Stimulated activated CD4-positive, alpha-beta T cell treated with anti-CD3 and anti-CD28 coated beads, Interleukin-12 subunit alpha, Interleukin-12 subunit beta, amount 100 ng/mL, for 4 hours (primary cell): Measurements from ENCODE around the gene BCR.
A peak's percentile ranks its signal among the peaks of the same experiment; 100 is the strongest.
"Not testable (repeated sequence)": the region's sequence is repeated elsewhere in the genome, so short reads cannot be mapped to it uniquely, and the experiment has no call there.

Source experiments
- DNase-seq: peaks from one replicate; pipeline ENCODE4 v3.0.0-alpha.2; 2020

The BCR gene

DNA sequence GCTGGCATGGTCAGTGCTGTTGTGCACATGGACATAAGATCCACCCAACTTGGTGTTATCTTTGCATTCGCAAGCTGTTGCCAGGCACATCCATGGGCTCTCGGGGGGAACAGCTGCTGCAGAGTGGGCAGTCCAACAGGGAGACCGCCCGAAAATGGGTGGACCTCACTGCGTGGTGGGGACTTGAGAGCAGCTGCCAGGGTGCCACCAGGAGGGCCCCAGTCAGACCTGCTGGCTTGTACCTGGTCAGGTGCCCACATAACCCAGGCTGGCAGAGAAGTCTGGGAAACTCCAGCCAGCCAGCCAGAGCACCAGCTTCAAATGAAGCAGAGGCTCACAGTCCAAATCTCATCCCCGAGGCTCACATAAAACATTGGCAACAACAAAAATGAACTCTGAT, 120.2 kb downstream of the BCR start:
- no peak for DNase-seq

DNA sequence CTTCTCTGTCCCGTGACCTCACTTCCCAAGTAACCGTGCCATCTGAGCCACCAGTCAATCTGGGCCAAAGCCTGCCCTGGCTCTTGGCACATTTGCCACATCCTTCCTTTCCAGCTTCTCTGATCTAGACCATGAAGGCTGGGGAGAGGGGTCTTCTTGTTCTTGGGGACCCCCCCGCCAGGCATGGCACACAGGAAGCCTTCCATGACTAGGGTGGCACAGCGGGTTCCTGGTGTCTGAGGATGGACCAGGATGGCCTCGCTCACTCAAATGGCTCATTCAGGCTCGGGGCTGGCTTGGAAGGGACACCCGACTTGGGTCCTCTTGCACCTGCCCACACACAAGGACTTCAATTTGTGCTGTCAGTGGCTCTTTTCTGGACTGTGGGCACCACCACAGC, 121.3 kb downstream of the BCR start:
- DNase-seq: no peak

DNA sequence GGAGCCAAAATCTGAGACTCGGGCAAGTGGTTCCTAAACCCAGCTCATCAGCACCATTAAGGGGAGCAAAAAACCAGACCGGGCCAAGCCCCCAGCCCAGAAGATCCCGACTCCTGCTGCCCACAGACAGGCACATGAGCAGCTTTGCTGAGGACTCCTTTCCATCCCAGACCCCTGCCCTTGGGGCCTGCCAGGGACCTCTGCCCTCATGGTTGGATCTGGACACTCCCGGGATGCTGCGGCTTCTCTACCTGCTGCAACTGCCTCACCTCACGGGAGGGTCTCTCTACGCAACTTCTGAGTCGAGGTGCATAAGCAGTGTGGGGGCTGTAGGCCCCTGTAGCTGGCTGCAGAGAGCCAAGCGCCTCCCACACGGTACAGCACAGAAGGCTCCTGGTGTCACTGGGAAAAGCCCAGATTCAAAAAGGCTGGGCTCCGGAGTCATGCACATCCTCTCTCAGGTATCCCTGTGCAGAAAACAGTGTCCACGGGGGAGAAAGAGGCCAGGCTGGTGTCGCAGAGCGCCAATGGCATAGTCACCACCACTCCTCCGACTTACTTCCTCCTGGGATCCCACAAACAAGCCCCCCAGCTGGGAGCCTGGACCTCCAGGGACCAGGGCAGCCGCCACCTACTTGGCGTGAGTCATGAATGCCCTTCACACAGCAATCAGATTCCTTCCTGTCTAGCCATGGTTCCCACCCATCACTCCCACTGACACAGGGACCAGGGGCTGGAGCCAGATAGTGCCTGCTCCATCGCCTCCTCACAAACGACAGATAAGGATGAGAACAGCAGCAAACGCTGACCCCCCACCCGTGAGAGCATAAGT, 122.1 kb downstream of the BCR start:
- DNase-seq: no peak

DNA sequence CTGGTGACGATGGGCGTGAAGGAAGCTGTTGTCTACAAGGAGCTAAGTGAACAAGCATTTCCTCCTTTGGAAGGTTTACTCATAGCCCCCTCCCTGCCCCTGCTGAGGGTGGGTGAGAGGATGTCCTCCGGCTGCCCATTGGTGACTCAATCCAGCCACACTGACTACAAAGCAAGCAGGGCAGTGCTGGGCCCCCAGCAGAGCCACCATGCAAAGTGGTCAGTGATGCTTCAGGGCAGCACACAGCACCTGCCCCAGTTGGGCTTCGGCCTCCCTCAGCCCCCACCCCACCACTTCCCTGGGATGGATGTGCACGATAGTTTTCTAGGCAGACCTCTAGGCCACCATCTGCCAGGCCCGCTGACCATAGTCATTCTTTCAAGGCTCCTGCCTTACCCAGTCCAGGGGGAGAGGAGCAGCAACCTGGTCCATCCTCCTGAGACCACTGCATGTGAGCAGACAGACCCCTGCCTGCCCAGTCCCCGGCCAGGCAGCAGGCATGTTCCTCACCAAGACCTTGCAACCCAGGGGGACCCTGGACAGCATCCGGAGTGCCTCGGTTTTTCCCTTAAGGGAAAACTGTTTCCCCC, 125.1 kb downstream of the BCR start:
- DNase-seq: no peak

DNA sequence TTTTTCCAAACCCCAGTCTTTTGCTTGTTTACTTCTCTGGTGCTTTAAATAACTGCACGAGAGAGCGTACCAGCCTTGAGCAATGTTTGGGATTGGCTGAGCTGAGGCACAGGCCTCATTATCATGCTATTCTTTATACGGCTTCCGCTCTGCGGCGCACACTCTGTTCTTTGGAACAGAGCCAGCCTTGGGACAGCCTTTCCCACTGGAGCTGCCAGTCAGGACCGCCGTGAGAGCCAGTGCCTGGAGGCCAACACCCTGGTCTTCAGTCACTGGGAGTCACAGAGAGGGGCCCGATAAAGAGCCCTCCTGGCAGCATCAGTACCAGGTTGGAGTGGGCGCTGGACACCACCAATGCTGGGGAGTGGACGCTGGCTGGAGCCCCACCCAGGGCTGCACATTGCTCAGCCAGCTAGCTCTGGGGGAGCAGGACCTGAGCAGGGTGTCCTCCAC, 125.6 kb downstream of the BCR start:
- DNase-seq: no peak

DNA sequence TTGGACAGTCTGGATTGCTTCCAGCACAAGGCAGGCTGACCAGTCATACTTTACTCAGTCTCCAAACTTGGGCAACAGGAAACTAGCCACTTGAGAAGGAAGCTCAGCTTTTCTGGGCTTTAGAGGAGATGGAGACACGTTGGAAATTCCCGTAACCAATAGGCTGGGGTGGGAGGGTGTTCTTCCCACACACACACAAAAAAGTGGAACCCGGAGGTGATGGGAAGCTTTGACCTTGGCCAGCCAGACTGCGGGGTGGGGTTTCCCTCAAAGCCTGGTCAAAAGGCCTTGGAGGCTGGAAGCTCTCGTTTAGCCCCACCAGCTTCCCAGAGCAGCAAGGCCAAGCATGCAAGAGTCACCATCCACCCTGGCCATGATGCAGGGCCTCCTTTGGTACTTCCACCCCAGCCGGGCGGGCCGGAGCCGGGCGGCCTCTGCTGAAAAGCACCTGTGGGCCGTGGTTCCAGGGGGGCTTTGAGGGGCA, 126.2 kb downstream of the BCR start:
- DNase-seq: no peak

DNA sequence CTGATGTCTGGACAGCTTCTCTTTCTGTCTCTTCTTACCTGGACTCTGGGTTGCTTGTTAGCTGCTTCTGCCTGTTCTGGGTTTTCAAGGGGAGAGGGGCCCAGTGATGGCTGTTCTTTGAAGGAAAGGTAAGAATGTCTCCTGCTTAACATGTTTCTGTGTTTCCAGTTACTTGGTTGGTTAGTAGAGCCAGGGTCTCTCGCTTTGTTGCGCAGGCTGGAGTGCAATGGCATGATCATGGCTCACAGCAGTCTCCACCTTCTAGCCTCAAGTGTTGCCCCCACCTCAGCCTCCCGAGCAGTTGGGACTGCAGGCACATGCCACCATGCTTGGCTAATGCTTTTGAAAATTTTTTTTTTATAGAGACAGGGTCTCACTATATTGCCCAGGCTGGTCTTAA, 126.6 kb downstream of the BCR start:
- DNase-seq: no peak

DNA sequence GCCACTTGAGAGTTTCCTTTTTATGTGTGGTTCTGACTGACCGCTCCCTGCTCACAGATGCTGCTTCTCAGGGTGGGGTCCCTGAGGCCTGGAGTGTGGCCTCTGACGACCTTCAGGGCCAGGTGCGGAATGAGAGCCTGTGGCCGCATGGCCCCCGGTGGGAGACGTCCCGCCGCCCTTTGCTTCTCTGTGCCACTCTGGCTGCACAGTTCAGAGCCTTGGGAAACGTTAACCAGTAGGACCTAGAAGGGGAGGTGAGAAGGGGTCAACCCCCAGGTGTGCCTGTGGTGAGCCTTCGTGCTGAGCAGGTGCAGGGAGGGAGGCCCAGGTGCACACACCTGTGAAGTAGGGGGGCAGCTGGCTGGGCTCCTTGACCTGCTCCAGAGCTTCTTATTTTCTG, 127.2 kb downstream of the BCR start:
- not testable (repeated sequence) for DNase-seq

DNA sequence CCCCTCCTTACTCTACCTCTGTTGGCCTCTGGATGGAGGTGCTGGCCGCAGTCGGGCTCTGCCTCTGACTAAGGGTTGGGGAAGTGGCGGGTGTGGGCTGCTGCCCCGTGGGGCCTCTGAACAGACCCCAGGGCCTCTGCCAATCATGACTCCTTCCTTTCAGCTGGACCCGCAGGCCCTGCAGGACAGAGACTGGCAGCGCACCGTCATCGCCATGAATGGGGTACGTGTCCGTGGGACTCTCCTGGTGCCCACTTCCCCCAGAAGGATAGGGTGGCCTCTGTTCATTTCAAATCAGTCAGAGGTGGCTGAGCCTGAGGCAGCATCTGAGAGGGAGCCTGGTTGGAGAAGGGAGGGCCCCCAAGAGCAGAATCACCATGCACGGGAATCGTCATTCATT, 129.0 kb downstream of the BCR start:
- DNase-seq: not testable (repeated sequence)

DNA sequence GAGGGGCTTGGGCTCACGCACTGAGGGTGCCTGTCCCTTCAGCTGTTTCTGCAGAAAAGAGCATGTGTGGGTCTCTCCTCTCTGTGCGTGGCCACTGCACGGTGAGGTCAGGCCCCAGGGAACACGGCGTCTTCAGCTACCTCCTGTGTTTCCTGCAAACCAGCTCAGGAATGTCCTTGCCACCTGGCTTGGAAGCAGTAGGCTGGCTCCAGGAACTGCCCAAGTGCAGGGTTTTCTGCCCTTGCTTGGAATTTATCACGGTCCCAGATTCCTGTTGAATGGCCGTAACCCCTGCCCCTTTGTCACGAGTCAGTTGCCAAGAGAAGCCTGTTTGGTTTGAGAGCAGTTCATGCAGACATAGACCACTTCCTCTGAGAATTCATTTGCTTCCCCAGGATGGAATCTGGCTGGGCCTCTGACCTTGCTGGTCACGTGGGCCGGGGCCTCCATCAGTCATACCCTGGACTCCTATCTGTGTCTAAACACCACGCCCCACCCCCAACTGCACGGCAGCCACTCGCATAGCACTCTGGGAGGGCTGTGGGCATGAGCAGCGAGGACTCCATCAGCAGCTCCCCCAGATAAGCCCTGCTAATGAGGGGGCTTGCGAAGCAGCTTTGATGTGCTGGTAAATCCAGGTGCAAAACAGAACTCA, 130.3 kb downstream of the BCR start:
- not testable (repeated sequence) for DNase-seq

DNA sequence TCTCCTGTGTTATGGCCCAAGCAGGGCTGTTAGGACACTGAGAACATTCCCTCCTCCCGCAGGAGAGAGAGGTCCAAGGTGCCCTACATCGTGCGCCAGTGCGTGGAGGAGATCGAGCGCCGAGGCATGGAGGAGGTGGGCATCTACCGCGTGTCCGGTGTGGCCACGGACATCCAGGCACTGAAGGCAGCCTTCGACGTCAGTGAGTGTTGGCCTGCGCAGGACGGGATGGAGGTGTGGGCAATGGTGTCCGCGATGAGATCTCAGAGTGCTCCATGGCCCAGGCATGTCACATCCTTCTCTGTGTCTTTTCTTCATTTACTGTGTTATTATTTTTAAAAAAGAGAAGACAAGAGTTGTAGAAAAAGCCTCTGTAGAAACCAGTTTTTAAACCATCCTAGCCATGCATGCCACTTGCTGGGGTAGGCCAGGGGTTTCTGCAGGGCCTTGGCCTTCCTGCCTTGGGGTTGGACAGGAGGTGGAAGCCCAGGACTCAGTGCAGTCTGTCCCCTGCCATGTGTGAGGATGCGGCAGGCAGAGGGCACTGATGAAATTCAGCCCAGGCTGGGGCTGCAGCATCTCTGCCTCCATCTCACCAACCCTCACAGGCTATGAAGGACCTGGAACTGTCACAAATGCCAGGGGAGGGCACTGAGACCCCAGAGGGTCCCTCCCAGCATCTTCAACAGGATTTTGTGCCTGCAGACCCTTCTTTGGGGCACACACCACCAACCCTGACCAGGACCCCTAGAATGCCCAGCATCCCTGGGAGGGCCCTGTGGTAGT, 131.5 kb downstream of the BCR start:
- not testable (repeated sequence) for DNase-seq

DNA sequence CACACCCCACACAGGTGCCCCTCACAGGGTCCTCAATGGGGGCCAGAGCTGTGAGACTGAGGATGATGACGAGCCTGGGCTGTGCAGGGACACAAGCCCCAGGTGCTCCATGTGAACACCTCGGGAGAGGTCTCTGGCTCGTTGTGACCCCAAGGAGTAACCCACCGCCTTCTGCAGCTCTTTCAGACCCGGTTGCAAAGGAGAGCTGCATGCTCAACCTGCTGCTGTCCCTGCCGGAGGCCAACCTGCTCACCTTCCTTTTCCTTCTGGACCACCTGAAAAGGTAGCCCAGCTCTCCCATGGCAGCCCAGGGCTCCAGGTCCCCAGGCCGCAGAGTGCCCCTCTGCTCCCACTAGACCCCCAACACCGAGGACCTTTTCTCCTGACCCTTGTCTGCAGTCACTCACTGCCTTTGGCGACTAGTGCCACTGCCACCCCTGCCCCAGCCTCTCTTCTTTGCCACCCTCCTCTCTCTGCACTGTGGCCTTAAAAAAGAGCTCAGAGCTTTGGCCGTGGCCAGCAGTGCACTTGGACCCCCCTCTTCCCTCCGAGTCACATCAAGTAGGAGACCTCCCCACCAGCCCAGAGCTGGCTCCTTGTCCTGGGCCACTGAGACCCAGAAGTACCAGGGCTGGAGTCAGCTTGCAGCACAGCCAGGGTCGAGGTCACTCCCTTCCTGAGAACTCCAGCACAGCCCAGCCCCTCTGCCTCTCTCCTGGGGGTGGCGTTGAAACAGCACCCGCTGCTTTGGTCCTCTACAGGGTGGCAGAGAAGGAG, 133.7 kb downstream of the BCR start:
- no peak for DNase-seq

DNA sequence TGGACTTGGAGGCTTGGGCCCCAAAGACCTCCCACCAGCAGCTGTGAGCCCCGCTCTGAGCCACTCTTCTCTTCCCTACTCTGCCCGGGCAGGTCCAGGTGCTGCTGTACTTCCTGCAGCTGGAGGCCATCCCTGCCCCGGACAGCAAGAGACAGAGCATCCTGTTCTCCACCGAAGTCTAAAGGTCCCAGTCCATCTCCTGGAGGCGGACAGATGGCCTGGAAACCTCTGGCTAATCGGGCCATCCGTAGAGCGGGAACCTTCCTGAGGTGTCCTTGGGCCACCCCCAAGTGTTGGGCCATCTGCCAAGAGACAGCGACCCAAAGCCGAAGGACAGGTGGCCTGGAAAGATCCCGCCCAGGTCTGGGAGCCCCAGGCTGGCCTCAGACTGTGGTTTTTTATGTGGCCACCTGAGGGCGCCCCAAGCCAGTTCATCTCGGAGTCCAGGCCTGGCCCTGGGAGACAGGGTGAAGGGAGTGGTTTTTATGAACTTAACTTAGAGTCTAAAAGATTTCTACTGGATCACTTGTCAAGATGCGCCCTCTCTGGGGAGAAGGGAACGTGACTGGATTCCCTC, 135.1 kb downstream of the BCR start:
- DNase-seq: peak; percentile 40

DNA sequence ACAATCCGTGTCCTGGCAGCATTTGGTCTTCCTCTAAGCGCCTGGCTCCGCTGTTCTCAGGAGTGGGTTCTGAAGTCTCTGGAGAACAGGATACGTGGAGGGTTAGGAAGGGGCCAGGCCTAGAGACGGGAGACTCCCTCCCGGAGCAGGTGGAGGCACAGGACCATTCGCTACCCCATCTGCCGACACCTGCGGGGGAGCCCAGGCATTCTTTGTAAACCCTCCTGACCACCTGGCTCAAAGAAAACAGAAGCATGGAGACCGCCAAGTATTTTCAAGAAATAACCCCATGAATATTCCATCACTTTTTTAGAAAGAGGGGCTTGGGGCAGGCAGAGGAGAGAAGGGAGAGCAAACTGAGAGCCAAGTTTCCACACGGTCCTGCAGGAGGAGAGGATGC, 136.3 kb downstream of the BCR start:
- DNase-seq: not testable (repeated sequence)

DNA sequence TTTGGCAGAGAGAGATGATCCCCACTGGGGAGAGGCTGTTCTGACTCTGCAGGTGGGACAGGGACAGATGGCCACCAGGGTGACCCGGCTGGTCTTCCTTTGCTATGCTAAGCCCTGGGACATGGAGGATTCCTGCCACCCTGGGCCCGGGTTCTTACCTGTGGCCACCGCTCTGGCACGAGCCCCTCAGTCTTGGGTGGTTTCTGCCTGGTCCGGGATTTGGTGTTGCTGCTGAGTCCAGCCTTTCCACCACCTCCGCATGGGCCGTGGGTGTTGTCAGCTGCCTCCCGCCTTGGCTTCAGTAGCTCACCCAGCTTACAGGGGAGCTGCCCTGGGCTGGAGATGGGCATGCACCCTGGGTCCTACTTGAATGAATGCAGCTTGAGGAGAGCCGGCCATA, 138.0 kb downstream of the BCR start:
- DNase-seq: not testable (repeated sequence)

DNA sequence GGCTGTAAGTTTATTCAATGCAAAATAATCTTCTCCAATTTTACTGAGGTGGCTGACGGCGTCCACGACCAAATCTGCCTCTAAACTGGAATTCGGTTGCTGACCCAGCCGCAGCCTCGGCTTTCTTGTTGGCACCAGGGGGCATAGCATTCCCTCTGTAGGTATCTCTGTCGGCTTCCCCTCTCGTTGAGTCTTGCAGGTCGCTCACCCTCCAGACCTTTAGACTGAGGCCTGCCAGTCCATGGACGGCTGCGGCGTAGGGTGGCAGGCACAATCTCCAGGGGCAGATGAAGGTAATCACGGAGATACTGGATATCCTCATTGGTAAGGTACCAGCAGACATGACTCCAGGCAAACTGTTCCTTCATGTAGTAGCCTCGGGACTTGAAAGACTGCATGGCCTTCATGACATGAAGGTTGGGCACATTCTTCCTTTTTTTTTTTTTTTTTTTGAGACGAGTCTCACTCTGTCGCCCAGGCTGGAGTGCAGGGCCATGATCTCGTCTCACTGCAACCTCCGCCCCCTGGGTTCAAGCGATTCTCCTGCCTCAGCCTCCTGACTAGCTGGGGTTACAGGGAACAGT, 142.3 kb downstream of the BCR start:
- not testable (repeated sequence) for DNase-seq

DNA sequence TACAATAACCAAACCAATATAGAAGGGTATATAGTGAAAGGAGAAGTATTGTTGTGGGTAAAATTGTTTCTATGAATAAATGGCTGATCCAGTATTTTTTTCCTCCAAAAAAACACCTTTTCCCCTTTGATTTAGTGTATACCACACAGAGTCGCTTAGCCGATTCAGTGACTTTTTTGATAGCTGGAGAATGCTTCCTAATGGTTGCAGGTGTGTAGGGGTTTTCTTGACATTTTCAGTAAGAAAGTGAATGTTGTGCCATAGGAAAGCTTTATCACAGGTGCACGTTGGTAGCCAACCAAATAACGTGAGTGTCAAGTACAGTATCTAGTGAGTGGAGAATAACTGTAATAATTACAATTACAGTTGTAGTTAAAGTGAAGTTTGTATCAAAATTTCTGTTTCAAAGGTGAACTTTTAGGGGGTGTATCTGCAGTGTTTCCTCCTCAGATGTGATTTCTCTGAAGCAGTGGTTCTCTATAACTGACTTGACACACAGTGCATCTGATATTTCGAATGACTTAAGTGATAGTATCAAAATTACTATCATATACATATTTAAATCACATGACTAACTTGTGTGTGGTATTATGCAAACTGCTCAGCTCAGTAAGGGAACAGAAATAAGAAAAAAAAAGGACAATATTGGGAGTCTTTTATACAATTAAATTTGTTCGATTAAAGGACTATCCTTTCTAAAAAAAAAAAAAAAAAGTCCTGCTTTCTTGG, 143.8 kb downstream of the BCR start:
- not testable (repeated sequence) for DNase-seq

DNA sequence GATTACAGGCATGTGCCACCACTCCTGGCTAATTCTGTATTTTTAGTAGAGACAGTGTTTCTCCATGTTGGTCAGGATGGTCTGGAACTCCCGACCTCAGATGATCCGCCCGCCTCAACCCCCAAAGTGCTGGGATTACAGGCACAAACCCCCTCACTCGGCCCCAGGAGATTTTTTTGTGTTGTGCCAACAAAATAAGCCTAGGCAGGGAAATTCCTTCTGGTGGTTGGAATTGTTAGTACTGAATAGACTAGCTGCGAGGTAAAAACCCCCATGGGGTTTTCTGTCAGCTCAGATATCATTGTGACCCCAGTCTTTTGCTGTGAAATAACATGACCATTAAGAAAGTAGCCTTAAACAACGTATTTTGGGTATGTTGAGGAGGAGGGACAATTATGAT, 144.9 kb downstream of the BCR start:
- DNase-seq: no peak

DNA sequence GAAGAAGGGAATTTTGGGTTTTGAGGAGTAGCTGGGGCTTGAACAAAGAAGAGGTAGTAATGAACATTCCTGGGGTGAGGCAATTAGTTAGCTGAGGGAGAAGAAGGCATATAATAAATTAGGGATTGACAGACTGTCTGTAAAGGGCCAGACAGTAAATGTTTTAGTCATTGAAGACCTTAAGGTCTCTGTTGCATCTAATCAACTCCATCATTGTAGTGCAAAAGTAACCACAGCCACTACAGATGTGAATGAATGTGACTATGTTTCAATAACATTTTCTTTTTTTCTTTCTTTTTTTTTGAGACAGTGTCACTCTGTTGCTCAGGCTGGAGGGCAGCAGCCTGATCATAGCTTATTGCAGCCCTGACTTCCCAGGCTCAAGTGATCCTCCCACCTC, 153.5 kb downstream of the BCR start:
- not testable (repeated sequence) for DNase-seq

DNA sequence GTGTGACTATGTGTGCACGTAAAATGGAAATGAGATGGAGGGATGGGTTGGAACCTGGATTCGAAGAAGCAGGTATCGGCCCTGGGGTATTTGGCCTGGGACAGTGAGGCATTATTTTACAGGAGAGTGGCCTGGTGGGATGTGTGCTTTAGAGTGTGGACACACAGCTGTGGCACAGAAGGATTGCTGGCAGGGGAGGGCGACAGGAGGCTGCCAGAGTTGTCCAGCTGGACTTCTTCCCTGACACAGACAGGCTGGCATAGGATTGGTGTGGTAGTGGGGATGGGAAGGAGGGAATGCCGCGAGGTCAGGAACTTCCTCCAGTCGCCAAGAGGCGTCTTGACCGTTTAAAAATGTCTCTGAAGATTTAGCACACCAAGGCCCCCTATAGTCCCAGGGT, 157.4 kb downstream of the BCR start:
- DNase-seq: not testable (repeated sequence)
